NCI-H526 (cell line): Measurements from ENCODE around the gene ABHD12B.
"Not testable (repeated sequence)": the region's sequence is repeated elsewhere in the genome, so short reads cannot be mapped to it uniquely, and the experiment has no call there.

Experiments used
- DNase-seq, 2 experiments: peaks; one replicate each; lab custom pipeline; 2025; lab: John Stamatoyannopoulos, UW

The ABHD12B gene

GRCh38 chr14:50896421-50896820, 24.6 kb downstream of the ABHD12B start:
- DNase-seq = not testable (repeated sequence)

GRCh38 chr14:50897005-50897404, 25.2 kb downstream of the ABHD12B start:
- not testable (repeated sequence) for DNase-seq

- no peak for DNase-seq
These were observed 25.9 kb downstream of the ABHD12B start for GRCh38 chr14:50897658-50898175.

- no peak for DNase-seq
These were observed 29.5 kb downstream of the ABHD12B start for GRCh38 chr14:50901361-50901760.

- no peak for DNase-seq
These were observed 32.9 kb downstream of the ABHD12B start for GRCh38 chr14:50904719-50905118.

- peak; percentile 14 to 35 for DNase-seq
These were observed 34.6 kb downstream of the ABHD12B start for GRCh38 chr14:50906326-50907065.

- DNase-seq = peak in 1 of 2 experiments; percentile 18
These were observed 38.9 kb downstream of the ABHD12B start for GRCh38 chr14:50910495-50911420.

- DNase-seq = no peak
These were observed 45.6 kb downstream of the ABHD12B start for GRCh38 chr14:50917449-50917848.

GRCh38 chr14:50919524-50919923, 47.7 kb downstream of the ABHD12B start:
- DNase-seq = not testable (repeated sequence)

GRCh38 chr14:50920482-50921230, 48.8 kb downstream of the ABHD12B start:
- no peak for DNase-seq

- DNase-seq = no peak
These were observed 51.0 kb downstream of the ABHD12B start for GRCh38 chr14:50922803-50923202.

GRCh38 chr14:50924236-50924635, 52.4 kb downstream of the ABHD12B start:
- DNase-seq = no peak

- no peak for DNase-seq
These were observed 53.0 kb downstream of the ABHD12B start for GRCh38 chr14:50924843-50925242.

- DNase-seq = no peak
These were observed 55.1 kb downstream of the ABHD12B start for GRCh38 chr14:50926851-50927386.

- no peak for DNase-seq
These were observed 56.3 kb downstream of the ABHD12B start for GRCh38 chr14:50928002-50928635.

- DNase-seq = no peak
These were observed 57.7 kb downstream of the ABHD12B start for GRCh38 chr14:50929506-50929905.

- DNase-seq = no peak
These were observed 59.7 kb downstream of the ABHD12B start for GRCh38 chr14:50931559-50931958.

GRCh38 chr14:50932156-50932555, 60.3 kb downstream of the ABHD12B start:
- DNase-seq = no peak

GRCh38 chr14:50932592-50933495, 61.0 kb downstream of the ABHD12B start:
- DNase-seq = no peak
